ENCODE results near the gene RAD51B.

- no peak for TF ChIP-seq POLR2A (IDR thresholded peaks at IDR 0.05; ENCODE audit: low read depth, low read length)
- no peak for TF ChIP-seq POLR2AphosphoS5 (IDR thresholded peaks at IDR 0.05; ENCODE audit: low read depth, low read length)
Observed at GRCh38 chr14:68688872-68689371, 869.3 kb downstream of the RAD51B start.

All from GM12892 (cell line).